ENCODE results near the gene MTUS2. TPM values are rescaled to one million over a fixed set of nuclear protein-coding genes. Genes with fewer than 3 reads are reported as not detected.

MTUS2 gene
- total and polyA plus RNA-seq, 10 of the 15 experiments (the other 5 are each of a cell fraction or from before 2014, with no cell fraction given) = under 0.01 to 0.05 (median 0.02) TPM; not detected in 6

DNA sequence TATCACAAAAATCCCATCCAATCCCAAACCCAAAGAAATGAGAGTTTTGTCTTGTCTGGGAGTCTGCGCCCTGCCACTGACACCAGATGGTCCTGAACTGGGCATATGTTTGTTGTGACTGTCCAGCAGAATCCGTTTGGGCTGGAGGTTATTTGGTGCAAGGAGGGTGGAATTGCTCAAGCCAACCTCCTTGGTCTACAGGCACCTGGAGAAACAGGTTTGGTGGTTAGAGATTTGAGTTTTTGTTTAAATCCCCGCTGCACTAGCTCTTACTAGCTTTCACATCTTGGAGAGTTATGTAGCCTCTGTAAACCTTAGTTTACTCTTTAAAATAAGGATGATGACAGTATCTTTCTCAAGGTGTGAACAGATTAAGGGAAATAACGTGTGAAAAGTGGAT, 673.7 kb downstream of the MTUS2 start:
- Histone ChIP-seq H3K9ac (ENCODE audit: control insufficient read depth, insufficient read depth, low read length) (no peak overlapping the region), H3K4me3 (no peak overlapping the region), H3K36me3 (ENCODE audit: control insufficient read depth in 2 of 2, insufficient read depth in 2 of 2, low read length in 1 of 2) (no peaks in the 10 kb centered on the region), H3K79me2 (ENCODE audit: control insufficient read depth, insufficient read depth, low read length) (no peaks in the 10 kb centered on the region), H2AFZ (ENCODE audit: control insufficient read depth, low read depth, low read length) (no peak overlapping the region), H3K27ac (ENCODE audit: control insufficient read depth, insufficient read depth) (no peak overlapping the region), H3K4me1 (ENCODE audit: control insufficient read depth, insufficient read depth, low read length) (peaks cover 7% of the 10 kb centered on the region), H3K4me2 (ENCODE audit: control insufficient read depth, insufficient read depth) (no peak overlapping the region), H3K27me3 (replicated peaks in 1 of 2; ENCODE audit: control insufficient read depth in 2 of 2, insufficient read depth in 2 of 2, low read length in 1 of 2) (no peaks in the 10 kb centered on the region), H3K9me3 (replicated peaks; ENCODE audit: control insufficient read depth, insufficient read depth, low read length) (no peaks in the 10 kb centered on the region), H4K20me1 (ENCODE audit: control insufficient read depth, insufficient read depth) (no peaks in the 10 kb centered on the region)
- intact Hi-C loops (cut with micrococcal nuclease; ENCODE audit: unreplicated experiment) (no loop called here), in situ Hi-C loops (cut with MboI) (no loop called here)
- SMC1A ChIA-PET (ENCODE audit: uncharacterized antibody, unreplicated experiment) = interaction anchor here (1.2 to 1.5 kb wide), 2 partner anchors 9 to 38 kb away, joined by 3 read pairs; no protein-coding TSS in a partner anchor
- CTCF ChIA-PET = interaction anchor here (0.8 to 1.5 kb wide), 2 partner anchors 14 kb away, joined by 3 to 4 read pairs; no protein-coding TSS in a partner anchor
- 45% methylated on average over 4 of the region's 4 CpGs for WGBS (ENCODE audit: insufficient coverage, insufficient replicate concordance, low lambda C conversion rate, missing lambda C conversion rate)
- ATAC-seq = no peak
- TF ChIP-seq ESRRA (IDR thresholded peaks at IDR 0.05; ENCODE audit: low read length) = no peak
- TF ChIP-seq MEF2B (IDR thresholded peaks at IDR 0.05; ENCODE audit: partially characterized antibody, poor library complexity, severe bottlenecking) = no peak
- no peak for TF ChIP-seq EED (IDR thresholded peaks at IDR 0.05; ENCODE audit: low read depth)
- TF ChIP-seq, protein P1, sequence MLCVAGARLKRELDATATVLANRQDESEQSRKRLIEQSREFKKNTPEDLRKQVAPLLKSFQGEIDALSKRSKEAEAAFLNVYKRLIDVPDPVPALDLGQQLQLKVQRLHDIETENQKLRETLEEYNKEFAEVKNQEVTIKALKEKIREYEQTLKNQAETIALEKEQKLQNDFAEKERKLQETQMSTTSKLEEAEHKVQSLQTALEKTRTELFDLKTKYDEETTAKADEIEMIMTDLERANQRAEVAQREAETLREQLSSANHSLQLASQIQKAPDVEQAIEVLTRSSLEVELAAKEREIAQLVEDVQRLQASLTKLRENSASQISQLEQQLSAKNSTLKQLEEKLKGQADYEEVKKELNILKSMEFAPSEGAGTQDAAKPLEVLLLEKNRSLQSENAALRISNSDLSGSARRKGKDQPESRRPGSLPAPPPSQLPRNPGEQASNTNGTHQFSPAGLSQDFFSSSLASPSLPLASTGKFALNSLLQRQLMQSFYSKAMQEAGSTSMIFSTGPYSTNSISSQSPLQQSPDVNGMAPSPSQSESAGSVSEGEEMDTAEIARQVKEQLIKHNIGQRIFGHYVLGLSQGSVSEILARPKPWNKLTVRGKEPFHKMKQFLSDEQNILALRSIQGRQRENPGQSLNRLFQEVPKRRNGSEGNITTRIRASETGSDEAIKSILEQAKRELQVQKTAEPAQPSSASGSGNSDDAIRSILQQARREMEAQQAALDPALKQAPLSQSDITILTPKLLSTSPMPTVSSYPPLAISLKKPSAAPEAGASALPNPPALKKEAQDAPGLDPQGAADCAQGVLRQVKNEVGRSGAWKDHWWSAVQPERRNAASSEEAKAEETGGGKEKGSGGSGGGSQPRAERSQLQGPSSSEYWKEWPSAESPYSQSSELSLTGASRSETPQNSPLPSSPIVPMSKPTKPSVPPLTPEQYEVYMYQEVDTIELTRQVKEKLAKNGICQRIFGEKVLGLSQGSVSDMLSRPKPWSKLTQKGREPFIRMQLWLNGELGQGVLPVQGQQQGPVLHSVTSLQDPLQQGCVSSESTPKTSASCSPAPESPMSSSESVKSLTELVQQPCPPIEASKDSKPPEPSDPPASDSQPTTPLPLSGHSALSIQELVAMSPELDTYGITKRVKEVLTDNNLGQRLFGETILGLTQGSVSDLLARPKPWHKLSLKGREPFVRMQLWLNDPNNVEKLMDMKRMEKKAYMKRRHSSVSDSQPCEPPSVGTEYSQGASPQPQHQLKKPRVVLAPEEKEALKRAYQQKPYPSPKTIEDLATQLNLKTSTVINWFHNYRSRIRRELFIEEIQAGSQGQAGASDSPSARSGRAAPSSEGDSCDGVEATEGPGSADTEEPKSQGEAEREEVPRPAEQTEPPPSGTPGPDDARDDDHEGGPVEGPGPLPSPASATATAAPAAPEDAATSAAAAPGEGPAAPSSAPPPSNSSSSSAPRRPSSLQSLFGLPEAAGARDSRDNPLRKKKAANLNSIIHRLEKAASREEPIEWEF (IDR thresholded peaks at IDR 0.05; ENCODE audit: insufficient replicate concordance, low read depth, low read length) = no peak
- no peak for TF ChIP-seq MTA2 (IDR thresholded peaks at IDR 0.05; ENCODE audit: low read depth)
- no peak for TF ChIP-seq ASH2L (IDR thresholded peaks at IDR 0.05; ENCODE audit: borderline replicate concordance, low read depth)
- no peak for TF ChIP-seq JUND (IDR thresholded peaks at IDR 0.05; ENCODE audit: low read depth, low read length)
- TF ChIP-seq, protein P2, sequence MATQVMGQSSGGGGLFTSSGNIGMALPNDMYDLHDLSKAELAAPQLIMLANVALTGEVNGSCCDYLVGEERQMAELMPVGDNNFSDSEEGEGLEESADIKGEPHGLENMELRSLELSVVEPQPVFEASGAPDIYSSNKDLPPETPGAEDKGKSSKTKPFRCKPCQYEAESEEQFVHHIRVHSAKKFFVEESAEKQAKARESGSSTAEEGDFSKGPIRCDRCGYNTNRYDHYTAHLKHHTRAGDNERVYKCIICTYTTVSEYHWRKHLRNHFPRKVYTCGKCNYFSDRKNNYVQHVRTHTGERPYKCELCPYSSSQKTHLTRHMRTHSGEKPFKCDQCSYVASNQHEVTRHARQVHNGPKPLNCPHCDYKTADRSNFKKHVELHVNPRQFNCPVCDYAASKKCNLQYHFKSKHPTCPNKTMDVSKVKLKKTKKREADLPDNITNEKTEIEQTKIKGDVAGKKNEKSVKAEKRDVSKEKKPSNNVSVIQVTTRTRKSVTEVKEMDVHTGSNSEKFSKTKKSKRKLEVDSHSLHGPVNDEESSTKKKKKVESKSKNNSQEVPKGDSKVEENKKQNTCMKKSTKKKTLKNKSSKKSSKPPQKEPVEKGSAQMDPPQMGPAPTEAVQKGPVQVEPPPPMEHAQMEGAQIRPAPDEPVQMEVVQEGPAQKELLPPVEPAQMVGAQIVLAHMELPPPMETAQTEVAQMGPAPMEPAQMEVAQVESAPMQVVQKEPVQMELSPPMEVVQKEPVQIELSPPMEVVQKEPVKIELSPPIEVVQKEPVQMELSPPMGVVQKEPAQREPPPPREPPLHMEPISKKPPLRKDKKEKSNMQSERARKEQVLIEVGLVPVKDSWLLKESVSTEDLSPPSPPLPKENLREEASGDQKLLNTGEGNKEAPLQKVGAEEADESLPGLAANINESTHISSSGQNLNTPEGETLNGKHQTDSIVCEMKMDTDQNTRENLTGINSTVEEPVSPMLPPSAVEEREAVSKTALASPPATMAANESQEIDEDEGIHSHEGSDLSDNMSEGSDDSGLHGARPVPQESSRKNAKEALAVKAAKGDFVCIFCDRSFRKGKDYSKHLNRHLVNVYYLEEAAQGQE (IDR thresholded peaks at IDR 0.05; ENCODE audit: low read depth, low read length) = no peak
- TF ChIP-seq TCF12 (IDR thresholded peaks at IDR 0.05; ENCODE audit: low read depth, low read length) = no peak
- TF ChIP-seq JUNB (IDR thresholded peaks at IDR 0.05) = no peak
- no peak for TF ChIP-seq RB1 (IDR thresholded peaks at IDR 0.05; ENCODE audit: borderline replicate concordance)
- TF ChIP-seq ZNF384 (IDR thresholded peaks at IDR 0.05; ENCODE audit: borderline replicate concordance, low read depth, low read length) = no peak
- TF ChIP-seq HDAC6 (IDR thresholded peaks at IDR 0.05; ENCODE audit: unreplicated experiment) = no peak
- no peak for DNase-seq (ENCODE audit: low read depth, low spot score)
- RAD21 ChIA-PET (ENCODE audit: unreplicated experiment) = no interaction called here
- POLR2A ChIA-PET = no interaction called here
- no peak for FAIRE-seq
- BruUV-seq (replicated peaks) = no TSS peak
